ENCODE data around the gene PCNX1. TPM values are rescaled to one million over a fixed set of nuclear protein-coding genes. Genes with fewer than 3 reads are reported as not detected.
A peak's percentile ranks its signal among the peaks of the same experiment; 100 is the strongest.
"Not testable (repeated sequence)": the region's sequence is repeated elsewhere in the genome, so short reads cannot be mapped to it uniquely, and the experiment has no call there.

PCNX1 gene
- total and polyA plus RNA-seq, 2 donors (not counting 1 experiment from before 2014, with no cell fraction given): 17.0 to 84.5 TPM

GRCh38 chr14:71123579-71124135 lies 216.4 kb downstream of the PCNX1 start:
- H3K9ac ChIP-seq (ENCODE audit: low read length): no peak overlapping the region
- DNase-seq (no peak), ATAC-seq (ENCODE audit: low read depth) (no peak)
- H3K4me1 ChIP-seq (ENCODE audit: control insufficient read depth in 2 of 2, insufficient read depth in 2 of 2, low read length in 2 of 2): no peaks in the 10 kb centered on the region
- intact Hi-C loops (cut with micrococcal nuclease): no loop called here
- no peaks in the 10 kb centered on the region for H4K20me1 ChIP-seq (ENCODE audit: control insufficient read depth, insufficient read depth, low read length, poor library complexity, severe bottlenecking)
- no peaks in the 10 kb centered on the region for H3K79me2 ChIP-seq (ENCODE audit: control insufficient read depth, insufficient read depth, low read length)
- H3K9me3 ChIP-seq (ENCODE audit: control extremely low read depth in 1 of 3, control insufficient read depth in 2 of 3, insufficient read depth in 1 of 3, low read length in 2 of 3): no peaks in the 10 kb centered on the region
- no peak overlapping the region for H3K27ac ChIP-seq (ENCODE audit: low read length in 2 of 2)
- H3K36me3 ChIP-seq (replicated peaks in 1 of 2; ENCODE audit: control extremely low read depth in 1 of 2, control insufficient read depth in 1 of 2, extremely low read depth in 1 of 2, insufficient read depth in 2 of 2, low read length in 1 of 2): no peaks in the 10 kb centered on the region
- 93% methylated on average over 3 of the region's 4 CpGs for WGBS (ENCODE audit: insufficient coverage)
- TF ChIP-seq EZH2 (IDR thresholded peaks at IDR 0.05; ENCODE audit: borderline replicate concordance, insufficient read depth, low read depth, low read length, poor library complexity, severe bottlenecking) (no peak), CTCF (IDR thresholded peaks at IDR 0.05) (no peak)
- no peak overlapping the region for H3K4me3 ChIP-seq (ENCODE audit: control extremely low read depth in 1 of 5, extremely low read depth in 1 of 5, insufficient read depth in 1 of 5, low read depth in 2 of 5, low read length in 4 of 5)
- Mint-ChIP-seq H3K27ac (no peak overlapping the region), H3K27me3 (no peaks in the 10 kb centered on the region), H3K4me3 (no peak overlapping the region), H3K9me3 (ENCODE audit: insufficient read depth) (no peaks in the 10 kb centered on the region), H3K4me1 (peaks cover 6% of the 10 kb centered on the region)
- H2AFZ ChIP-seq (ENCODE audit: insufficient read depth, low read depth, low read length, poor library complexity, severe bottlenecking): no peak overlapping the region
- H3K27me3 ChIP-seq (replicated peaks in 1 of 4; ENCODE audit: control extremely low read depth in 1 of 4, control insufficient read depth in 3 of 4, insufficient read depth in 4 of 4, low read length in 3 of 4): no peaks in the 10 kb centered on the region
- ChIA-PET CTCF (interaction anchor here (0.6 to 0.8 kb wide), 2 partner anchors 13 to 43 kb away, joined by 3 read pairs; no protein-coding TSS in a partner anchor), POLR2A (no interaction called here)
- no peak overlapping the region for H3K4me2 ChIP-seq (replicated peaks; ENCODE audit: low read depth, low read length, poor library complexity, severe bottlenecking)

- H3K27me3 ChIP-seq (replicated peaks in 1 of 4; ENCODE audit: control extremely low read depth in 1 of 4, control insufficient read depth in 3 of 4, insufficient read depth in 4 of 4, low read length in 3 of 4); H3K4me3 Mint-ChIP-seq; H3K9ac ChIP-seq (ENCODE audit: low read length); H3K9me3 Mint-ChIP-seq (ENCODE audit: insufficient read depth); H3K9me3 ChIP-seq (ENCODE audit: control extremely low read depth in 1 of 3, control insufficient read depth in 2 of 3, insufficient read depth in 1 of 3, low read length in 2 of 3); H3K27me3 Mint-ChIP-seq; H3K27ac Mint-ChIP-seq; H3K36me3 ChIP-seq (replicated peaks in 1 of 2; ENCODE audit: control extremely low read depth in 1 of 2, control insufficient read depth in 1 of 2, extremely low read depth in 1 of 2, insufficient read depth in 2 of 2, low read length in 1 of 2); H3K27ac ChIP-seq (ENCODE audit: low read length in 2 of 2); H3K4me3 ChIP-seq (ENCODE audit: control extremely low read depth in 1 of 5, extremely low read depth in 1 of 5, insufficient read depth in 1 of 5, low read depth in 2 of 5, low read length in 4 of 5); H3K4me1 ChIP-seq (ENCODE audit: control insufficient read depth in 2 of 2, insufficient read depth in 2 of 2, low read length in 2 of 2); ATAC-seq (ENCODE audit: low read depth); H4K20me1 ChIP-seq (ENCODE audit: control insufficient read depth, insufficient read depth, low read length, poor library complexity, severe bottlenecking); H3K4me2 ChIP-seq (replicated peaks; ENCODE audit: low read depth, low read length, poor library complexity, severe bottlenecking); POLR2A ChIA-PET; intact Hi-C loops (cut with micrococcal nuclease); H3K79me2 ChIP-seq (ENCODE audit: control insufficient read depth, insufficient read depth, low read length); DNase-seq: not testable (repeated sequence)
- WGBS (ENCODE audit: insufficient coverage): 97% methylated on average over 6 of the region's 9 CpGs
- peak overlapping the region; percentile 28 for H2AFZ ChIP-seq (ENCODE audit: insufficient read depth, low read depth, low read length, poor library complexity, severe bottlenecking)
- peaks cover 12% of the 10 kb centered on the region for H3K4me1 Mint-ChIP-seq
- CTCF ChIA-PET: interaction anchor here (16.3 kb wide), 1 partner anchor 623 kb away, joined by 310 read pairs; no protein-coding TSS in a partner anchor
Measured at GRCh38 chr14:71129716-71130490, 222.6 kb downstream of the PCNX1 start.
